ENCODE results near the gene CPB2.

The CPB2 gene

GRCh38 chr13:46104868-46105267 is at the start of gene CPB2:
CPB2 (minus strand) TSS chr13:46105033; CDS start chr13:46105009, 24 bp downstream.
- no peak for TF ChIP-seq CTCF (IDR thresholded peaks at IDR 0.05; ENCODE audit: low read depth, low read length)
- DNase-seq (ENCODE audit: extremely low read depth, low read depth) = no peak

- TF ChIP-seq CTCF (IDR thresholded peaks at IDR 0.05; ENCODE audit: low read depth, low read length) = no peak
- no peak for DNase-seq (ENCODE audit: extremely low read depth, low read depth)
These were observed 49.4 kb upstream of the CPB2 start for GRCh38 chr13:46154136-46154801.

- no peak for DNase-seq (ENCODE audit: extremely low read depth, low read depth)
- no peak for TF ChIP-seq CTCF (IDR thresholded peaks at IDR 0.05; ENCODE audit: low read depth, low read length)
These were observed 47.9 kb upstream of the CPB2 start for GRCh38 chr13:46152627-46153328.

- no peak for TF ChIP-seq CTCF (IDR thresholded peaks at IDR 0.05; ENCODE audit: low read depth, low read length)
These were observed 45.4 kb upstream of the CPB2 start for GRCh38 chr13:46150134-46150693.

GRCh38 chr13:46149272-46150133 is 44.7 kb upstream of the CPB2 start:
- no peak for TF ChIP-seq CTCF (IDR thresholded peaks at IDR 0.05; ENCODE audit: low read depth, low read length)
- DNase-seq (ENCODE audit: extremely low read depth, low read depth) = no peak

More at GRCh38 chr13:46150134-46150693, 45.4 kb upstream of the CPB2 start:
- no peak for DNase-seq (ENCODE audit: extremely low read depth, low read depth)

- no peak for DNase-seq (ENCODE audit: extremely low read depth, low read depth)
These were observed 42.1 kb upstream of the CPB2 start for GRCh38 chr13:46146898-46147297.

More at GRCh38 chr13:46146898-46147297, 42.1 kb upstream of the CPB2 start:
- TF ChIP-seq CTCF (IDR thresholded peaks at IDR 0.05; ENCODE audit: low read depth, low read length) = peak; percentile 40

All from AG09319 (cell line).